Measurements from ENCODE around the gene PPP2R2B. TPM values are rescaled to one million over a fixed set of nuclear protein-coding genes. Genes with fewer than 3 reads are reported as not detected.

The PPP2R2B gene
- total RNA-seq, 1 experiment from 2014 or later: not detected

GRCh38 chr5:146796911-146797310 lies 81.6 kb downstream of the PPP2R2B start:
- no peak overlapping the region for H3K27ac ChIP-seq (ENCODE audit: low read depth, low read length, poor library complexity, severe bottlenecking)
- intact Hi-C loops (cut with micrococcal nuclease; ENCODE audit: unreplicated experiment): no loop called here

GRCh38 chr5:146796144-146796543 lies 82.4 kb downstream of the PPP2R2B start:
- Histone ChIP-seq H3K27ac (ENCODE audit: low read depth, low read length, poor library complexity, severe bottlenecking) (no peak overlapping the region), H3K27me3 (replicated peaks; ENCODE audit: insufficient read depth, low read depth, low read length, poor library complexity) (peaks cover 64% of the 10 kb centered on the region), H3K4me3 (ENCODE audit: low read depth, low read length, poor library complexity, severe bottlenecking) (no peak overlapping the region), H3K36me3 (ENCODE audit: insufficient read depth, low read length, poor library complexity, severe bottlenecking) (no peaks in the 10 kb centered on the region), H3K9me3 (ENCODE audit: low read depth, low read length, poor library complexity, severe bottlenecking) (no peaks in the 10 kb centered on the region), H3K4me1 (ENCODE audit: insufficient read depth, low read length, poor library complexity, severe bottlenecking) (no peaks in the 10 kb centered on the region)
- DNase-seq (ENCODE audit: low spot score): no peak
- POLR2A ChIA-PET (ENCODE audit: low non-redundant PET): no interaction called here
- intact Hi-C loops (cut with micrococcal nuclease; ENCODE audit: unreplicated experiment): no loop called here
- CTCF ChIA-PET: no interaction called here
- TF ChIP-seq CTCF (conservative IDR thresholded peaks at IDR 0.05; ENCODE audit: low read depth, low read length) (no peak), EZH2 (IDR thresholded peaks at IDR 0.05; ENCODE audit: borderline replicate concordance, low read depth, low read length, poor library complexity, severe bottlenecking) (no peak)
- no TSS peak for BruUV-seq (replicated peaks)

More at GRCh38 chr5:146796911-146797310, 81.6 kb downstream of the PPP2R2B start:
- Histone ChIP-seq H3K9me3 (ENCODE audit: low read depth, low read length, poor library complexity, severe bottlenecking) (no peaks in the 10 kb centered on the region), H3K4me3 (ENCODE audit: low read depth, low read length, poor library complexity, severe bottlenecking) (no peak overlapping the region), H3K4me1 (ENCODE audit: insufficient read depth, low read length, poor library complexity, severe bottlenecking) (no peaks in the 10 kb centered on the region), H3K27me3 (replicated peaks; ENCODE audit: insufficient read depth, low read depth, low read length, poor library complexity) (peaks cover 70% of the 10 kb centered on the region), H3K36me3 (ENCODE audit: insufficient read depth, low read length, poor library complexity, severe bottlenecking) (no peaks in the 10 kb centered on the region)
- BruUV-seq (replicated peaks): no TSS peak
- DNase-seq (ENCODE audit: low spot score): no peak
- POLR2A ChIA-PET (ENCODE audit: low non-redundant PET): no interaction called here
- CTCF ChIA-PET: no interaction called here
- no peak for TF ChIP-seq CTCF (conservative IDR thresholded peaks at IDR 0.05; ENCODE audit: low read depth, low read length)
- TF ChIP-seq EZH2 (IDR thresholded peaks at IDR 0.05; ENCODE audit: borderline replicate concordance, low read depth, low read length, poor library complexity, severe bottlenecking): no peak

- Histone ChIP-seq H3K9me3 (ENCODE audit: low read depth, low read length, poor library complexity, severe bottlenecking) (no peaks in the 10 kb centered on the region), H3K27ac (ENCODE audit: low read depth, low read length, poor library complexity, severe bottlenecking) (no peak overlapping the region), H3K36me3 (ENCODE audit: insufficient read depth, low read length, poor library complexity, severe bottlenecking) (no peaks in the 10 kb centered on the region), H3K4me3 (ENCODE audit: low read depth, low read length, poor library complexity, severe bottlenecking) (no peak overlapping the region), H3K4me1 (ENCODE audit: insufficient read depth, low read length, poor library complexity, severe bottlenecking) (peaks cover 7% of the 10 kb centered on the region), H3K27me3 (replicated peaks; ENCODE audit: insufficient read depth, low read depth, low read length, poor library complexity) (peaks cover 58% of the 10 kb centered on the region)
- no TSS peak for BruUV-seq (replicated peaks)
- CTCF ChIA-PET: no interaction called here
- intact Hi-C loops (cut with micrococcal nuclease; ENCODE audit: unreplicated experiment): no loop called here
- POLR2A ChIA-PET (ENCODE audit: low non-redundant PET): no interaction called here
- TF ChIP-seq CTCF (conservative IDR thresholded peaks at IDR 0.05; ENCODE audit: low read depth, low read length): no peak
- DNase-seq (ENCODE audit: low spot score): no peak
These were observed 84.1 kb downstream of the PPP2R2B start for GRCh38 chr5:146794326-146795029.
